ENCODE data around the gene WNK1.

Gene WNK1

GRCh38 chr12:906062-906585 is 153.7 kb downstream of the WNK1 start:
- Mint-ChIP-seq H3K9me3 (no peaks in the 10 kb centered on the region), H3K4me1 (peaks cover 15% of the 10 kb centered on the region), H3K27ac (peak overlapping the region; percentile 61), H3K4me3 (no peak overlapping the region), H3K36me3 (ENCODE audit: low read depth) (peaks cover 43% of the 10 kb centered on the region), H3K27me3 (no peaks in the 10 kb centered on the region)
- no peak for DNase-seq
- no peak for ATAC-seq

GRCh38 chr12:907413-908185 is 155.2 kb downstream of the WNK1 start:
- no peak for DNase-seq
- H3K27me3 Mint-ChIP-seq = no peaks in the 10 kb centered on the region
- H3K27ac Mint-ChIP-seq = no peak overlapping the region
- no peaks in the 10 kb centered on the region for H3K9me3 Mint-ChIP-seq
- no peak for ATAC-seq
- peaks cover 15% of the 10 kb centered on the region for H3K4me1 Mint-ChIP-seq
- H3K4me3 Mint-ChIP-seq = no peak overlapping the region
- peaks cover 42% of the 10 kb centered on the region for H3K36me3 Mint-ChIP-seq (ENCODE audit: low read depth)

- DNase-seq = no peak
- Mint-ChIP-seq H3K27ac (peak overlapping the region; percentile 6), H3K4me3 (no peak overlapping the region), H3K9me3 (no peaks in the 10 kb centered on the region), H3K36me3 (ENCODE audit: low read depth) (peaks cover 59% of the 10 kb centered on the region), H3K4me1 (peaks cover 10% of the 10 kb centered on the region), H3K27me3 (no peaks in the 10 kb centered on the region)
- no peak for ATAC-seq
Measured at GRCh38 chr12:909861-910260, 157.5 kb downstream of the WNK1 start.

- H3K4me1 Mint-ChIP-seq = peaks cover 11% of the 10 kb centered on the region
- H3K4me3 Mint-ChIP-seq = no peak overlapping the region
- no peaks in the 10 kb centered on the region for H3K9me3 Mint-ChIP-seq
- peaks cover 62% of the 10 kb centered on the region for H3K36me3 Mint-ChIP-seq (ENCODE audit: low read depth)
- DNase-seq (no peak), ATAC-seq (no peak)
- no peak overlapping the region for H3K27ac Mint-ChIP-seq
- H3K27me3 Mint-ChIP-seq = no peaks in the 10 kb centered on the region
Measured at GRCh38 chr12:910416-910815, 158.0 kb downstream of the WNK1 start.

GRCh38 chr12:911191-911826 is 158.9 kb downstream of the WNK1 start:
- no peak for DNase-seq
- H3K27ac Mint-ChIP-seq = no peak overlapping the region
- no peaks in the 10 kb centered on the region for H3K27me3 Mint-ChIP-seq
- no peak overlapping the region for H3K4me3 Mint-ChIP-seq
- H3K4me1 Mint-ChIP-seq = peaks cover 8% of the 10 kb centered on the region
- peaks cover 59% of the 10 kb centered on the region for H3K36me3 Mint-ChIP-seq (ENCODE audit: low read depth)
- no peak for ATAC-seq
- no peaks in the 10 kb centered on the region for H3K9me3 Mint-ChIP-seq

- H3K27me3 Mint-ChIP-seq = no peaks in the 10 kb centered on the region
- H3K27ac Mint-ChIP-seq = no peak overlapping the region
- H3K4me3 Mint-ChIP-seq = no peak overlapping the region
- DNase-seq (no peak), ATAC-seq (no peak)
- peaks cover 59% of the 10 kb centered on the region for H3K36me3 Mint-ChIP-seq (ENCODE audit: low read depth)
- H3K4me1 Mint-ChIP-seq = peaks cover 10% of the 10 kb centered on the region
- H3K9me3 Mint-ChIP-seq = no peaks in the 10 kb centered on the region
Measured at GRCh38 chr12:912466-913235, 160.3 kb downstream of the WNK1 start.

GRCh38 chr12:913919-914698 is 161.7 kb downstream of the WNK1 start:
- DNase-seq = no peak
- H3K4me3 Mint-ChIP-seq = no peak overlapping the region
- H3K27ac Mint-ChIP-seq = peak overlapping the region; percentile 46
- H3K9me3 Mint-ChIP-seq = no peaks in the 10 kb centered on the region
- peaks cover 62% of the 10 kb centered on the region for H3K36me3 Mint-ChIP-seq (ENCODE audit: low read depth)
- H3K4me1 Mint-ChIP-seq = peaks cover 10% of the 10 kb centered on the region
- ATAC-seq = no peak
- no peaks in the 10 kb centered on the region for H3K27me3 Mint-ChIP-seq

- H3K27ac Mint-ChIP-seq = peak overlapping the region; percentile 46
Measured at GRCh38 chr12:915090-915489, 162.7 kb downstream of the WNK1 start.

GRCh38 chr12:916240-916639 is 163.9 kb downstream of the WNK1 start:
- DNase-seq (no peak), ATAC-seq (no peak)
- Mint-ChIP-seq H3K4me3 (no peak overlapping the region), H3K9me3 (no peaks in the 10 kb centered on the region), H3K4me1 (peaks cover 10% of the 10 kb centered on the region), H3K27ac (peak overlapping the region; percentile 46), H3K36me3 (ENCODE audit: low read depth) (peaks cover 63% of the 10 kb centered on the region), H3K27me3 (no peaks in the 10 kb centered on the region)

More at GRCh38 chr12:915090-915489, 162.7 kb downstream of the WNK1 start:
- DNase-seq (no peak), ATAC-seq (no peak)
- Mint-ChIP-seq H3K36me3 (ENCODE audit: low read depth) (peaks cover 55% of the 10 kb centered on the region), H3K4me3 (no peak overlapping the region), H3K9me3 (no peaks in the 10 kb centered on the region), H3K4me1 (peaks cover 10% of the 10 kb centered on the region), H3K27me3 (no peaks in the 10 kb centered on the region)

GRCh38 chr12:916712-917445 is 164.5 kb downstream of the WNK1 start:
- no peak for ATAC-seq
- peaks cover 58% of the 10 kb centered on the region for H3K36me3 Mint-ChIP-seq (ENCODE audit: low read depth)

GRCh38 chr12:920676-921075 is 168.3 kb downstream of the WNK1 start:
- Mint-ChIP-seq H3K36me3 (ENCODE audit: low read depth) (peaks cover 37% of the 10 kb centered on the region), H3K4me3 (no peak overlapping the region), H3K27ac (no peak overlapping the region), H3K27me3 (no peaks in the 10 kb centered on the region), H3K4me1 (peaks cover 4% of the 10 kb centered on the region), H3K9me3 (no peaks in the 10 kb centered on the region)
- ATAC-seq = no peak
- no peak for DNase-seq

More at GRCh38 chr12:916712-917445, 164.5 kb downstream of the WNK1 start:
- Mint-ChIP-seq H3K4me3 (no peak overlapping the region), H3K4me1 (peaks cover 10% of the 10 kb centered on the region), H3K27ac (no peak overlapping the region), H3K9me3 (no peaks in the 10 kb centered on the region), H3K27me3 (no peaks in the 10 kb centered on the region)
- no peak for DNase-seq

- ATAC-seq (no peak), DNase-seq (no peak)
- Mint-ChIP-seq H3K36me3 (ENCODE audit: low read depth) (peaks cover 35% of the 10 kb centered on the region), H3K27me3 (no peaks in the 10 kb centered on the region), H3K9me3 (no peaks in the 10 kb centered on the region), H3K4me1 (no peaks in the 10 kb centered on the region), H3K4me3 (no peak overlapping the region), H3K27ac (no peak overlapping the region)
Measured at GRCh38 chr12:922285-922684, 169.9 kb downstream of the WNK1 start.

- Mint-ChIP-seq H3K4me1 (no peaks in the 10 kb centered on the region), H3K27ac (no peak overlapping the region), H3K9me3 (no peaks in the 10 kb centered on the region), H3K4me3 (no peak overlapping the region), H3K27me3 (no peaks in the 10 kb centered on the region), H3K36me3 (ENCODE audit: low read depth) (peaks cover 38% of the 10 kb centered on the region)
- no peak for ATAC-seq
- no peak for DNase-seq
Measured at GRCh38 chr12:926641-927040, 174.3 kb downstream of the WNK1 start.

Measured in activated naive CD8-positive, alpha-beta T cell treated with anti-CD3 and anti-CD28 coated beads, Interleukin-2, amount 50 U/mL, for 24 hours (primary cell).